Stimulated activated CD4-positive, alpha-beta T cell treated with anti-CD3 and anti-CD28 coated beads, Interleukin-15, amount 100 ng/mL, for 1 hour (primary cell): ENCODE data around the gene BAD.
"Not testable (repeated sequence)": the region's sequence is repeated elsewhere in the genome, so short reads cannot be mapped to it uniquely, and the experiment has no call there.

Source experiments
- DNase-seq, 2 donors: peaks; one replicate each; pipeline ENCODE4 v3.0.0-alpha.2; 2020; ENCODE audit warnings: low read depth in 1 of 2, low spot score in 1 of 2

Gene BAD

GRCh38 chr11:64284048-64284961 is at the start of gene BAD:
Gene BAD, minus strand, starts transcription at chr11:64284665. Its CDS starts 297 bp downstream, at chr11:64284368.
- peak; percentile 84 to 89 for DNase-seq

DNA sequence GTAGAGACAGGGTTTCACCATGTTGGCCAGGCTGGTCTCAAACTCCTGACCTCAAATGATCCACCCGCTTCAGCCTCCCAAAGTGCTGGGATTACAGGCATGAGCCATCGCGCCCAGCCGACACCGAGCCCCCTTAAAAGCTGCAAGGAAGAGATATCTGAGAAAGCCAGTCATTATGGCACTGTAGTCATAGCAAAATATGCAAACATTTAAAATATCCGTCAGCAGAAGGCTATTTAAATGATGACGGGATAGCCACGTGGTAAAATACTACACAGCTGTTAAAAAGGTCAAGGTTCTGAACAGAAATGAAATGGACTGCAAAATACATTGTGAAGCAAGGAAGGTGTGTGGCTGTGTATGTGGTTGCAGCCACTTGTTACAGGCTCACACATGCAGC is 49.1 kb upstream of the BAD start:
- no peak for DNase-seq

- peak; percentile 31 to 37 for DNase-seq
These were observed 47.3 kb upstream of the BAD start for GRCh38 chr11:64331569-64332371.

DNA sequence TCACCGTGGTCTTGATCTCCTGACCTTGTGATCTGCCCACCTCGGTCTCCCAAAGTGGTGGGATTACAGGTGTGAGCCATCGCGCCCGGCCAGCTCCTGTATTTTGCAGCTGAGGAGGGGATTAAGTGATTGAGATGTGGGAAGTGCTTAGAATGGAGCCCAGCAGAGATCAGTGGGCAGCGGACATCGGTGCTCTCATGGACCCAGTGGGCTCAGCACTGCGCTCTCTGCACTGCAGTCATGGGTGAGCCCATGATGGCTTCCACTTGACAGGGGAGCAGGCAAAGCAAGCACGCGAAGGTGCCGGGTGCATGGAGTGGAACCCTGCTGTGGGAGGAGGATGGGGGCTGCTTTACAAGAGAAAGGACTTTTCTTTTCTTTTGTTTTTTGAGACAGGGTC is 46.4 kb upstream of the BAD start:
- no peak for DNase-seq

GRCh38 chr11:64327993-64328392 is 43.5 kb upstream of the BAD start:
- DNase-seq: no peak

DNA sequence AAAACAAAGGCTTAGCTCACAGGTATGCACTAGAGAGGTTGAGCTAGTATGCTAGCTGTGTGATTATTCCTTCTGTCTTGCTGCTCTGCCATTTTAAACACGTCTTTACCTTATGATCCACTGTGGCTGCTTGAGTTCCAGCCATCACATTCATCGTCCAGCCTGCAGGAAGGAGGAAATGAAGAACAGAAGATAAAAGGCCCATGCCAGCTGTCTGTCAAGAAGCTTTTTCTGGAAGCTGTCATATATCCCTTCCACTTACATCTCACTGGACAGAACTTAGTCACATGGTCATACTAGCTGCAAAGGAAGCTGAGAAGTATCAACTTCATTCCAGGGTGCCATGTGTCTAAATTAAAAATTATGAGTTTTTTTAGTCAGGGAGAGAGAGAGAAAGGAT is 42.9 kb upstream of the BAD start:
- no peak for DNase-seq

GRCh38 chr11:64324692-64325469 is 40.4 kb upstream of the BAD start:
- no peak for DNase-seq

GRCh38 chr11:64323984-64324383 is 39.5 kb upstream of the BAD start:
- DNase-seq: not testable (repeated sequence)

DNA sequence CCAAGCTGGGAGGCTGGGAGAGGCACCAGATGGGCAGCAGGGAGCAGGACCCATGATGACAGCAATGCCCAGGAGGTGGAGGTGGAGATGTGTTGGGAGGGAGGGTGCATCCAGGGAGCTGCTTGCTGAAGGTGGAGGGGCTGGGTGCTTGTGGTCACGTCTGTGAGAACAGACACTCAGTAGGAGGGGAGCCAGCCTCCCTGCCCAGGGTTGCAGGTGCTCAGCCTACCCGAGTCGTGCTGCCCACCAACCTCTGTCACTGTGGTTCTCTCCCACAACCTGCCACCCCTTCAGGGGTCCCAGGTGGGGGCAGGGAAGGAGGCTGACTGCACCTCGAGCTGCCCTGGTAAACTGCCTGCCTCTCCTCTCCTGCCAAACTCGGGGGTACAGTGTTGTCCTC is 38.9 kb upstream of the BAD start:
- no peak for DNase-seq

- no peak for DNase-seq
These were observed 38.4 kb upstream of the BAD start for GRCh38 chr11:64322925-64323260.

- no peak for DNase-seq
These were observed 37.1 kb upstream of the BAD start for GRCh38 chr11:64321533-64321932.

DNA sequence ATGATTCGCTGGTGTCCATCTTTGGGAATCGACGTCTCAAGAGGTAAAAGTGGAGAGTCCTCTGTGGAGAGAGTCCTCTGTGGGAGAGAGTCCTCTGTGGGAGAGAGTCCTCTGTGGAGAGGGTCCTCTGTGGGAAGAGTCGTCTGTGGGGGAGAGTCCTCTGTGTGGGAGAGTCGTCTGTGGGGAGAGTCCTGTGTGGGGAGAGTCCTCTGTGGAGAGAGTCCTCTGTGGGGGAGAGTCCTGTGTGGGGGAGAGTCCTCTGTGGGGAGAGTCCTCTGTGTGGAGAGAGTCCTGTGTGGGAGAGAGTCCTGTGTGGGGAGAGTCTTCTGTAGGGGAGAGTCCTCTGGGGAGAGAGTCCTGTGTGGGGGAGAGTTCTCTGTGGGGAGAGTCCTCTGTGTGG is 36.6 kb upstream of the BAD start:
- DNase-seq: no peak

DNA sequence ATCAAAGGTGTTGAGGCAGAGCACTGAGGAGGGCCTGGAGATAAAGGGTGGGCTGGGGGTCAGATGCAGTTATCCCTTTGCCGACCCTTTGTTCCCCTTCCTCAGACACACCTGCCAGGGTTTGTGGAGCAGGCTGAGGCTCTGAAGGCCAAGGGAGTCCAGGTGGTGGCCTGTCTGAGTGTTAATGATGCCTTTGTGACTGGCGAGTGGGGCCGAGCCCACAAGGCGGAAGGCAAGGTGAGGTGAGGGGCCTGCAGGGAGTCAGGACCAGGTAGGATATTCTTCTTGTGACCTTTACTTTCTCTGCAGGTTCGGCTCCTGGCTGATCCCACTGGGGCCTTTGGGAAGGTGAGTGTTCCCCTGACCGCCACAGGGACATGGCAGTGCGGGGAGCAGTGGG is 36.1 kb upstream of the BAD start:
- no peak for DNase-seq

- no peak for DNase-seq
These were observed 34.6 kb upstream of the BAD start for GRCh38 chr11:64318766-64319761.

DNA sequence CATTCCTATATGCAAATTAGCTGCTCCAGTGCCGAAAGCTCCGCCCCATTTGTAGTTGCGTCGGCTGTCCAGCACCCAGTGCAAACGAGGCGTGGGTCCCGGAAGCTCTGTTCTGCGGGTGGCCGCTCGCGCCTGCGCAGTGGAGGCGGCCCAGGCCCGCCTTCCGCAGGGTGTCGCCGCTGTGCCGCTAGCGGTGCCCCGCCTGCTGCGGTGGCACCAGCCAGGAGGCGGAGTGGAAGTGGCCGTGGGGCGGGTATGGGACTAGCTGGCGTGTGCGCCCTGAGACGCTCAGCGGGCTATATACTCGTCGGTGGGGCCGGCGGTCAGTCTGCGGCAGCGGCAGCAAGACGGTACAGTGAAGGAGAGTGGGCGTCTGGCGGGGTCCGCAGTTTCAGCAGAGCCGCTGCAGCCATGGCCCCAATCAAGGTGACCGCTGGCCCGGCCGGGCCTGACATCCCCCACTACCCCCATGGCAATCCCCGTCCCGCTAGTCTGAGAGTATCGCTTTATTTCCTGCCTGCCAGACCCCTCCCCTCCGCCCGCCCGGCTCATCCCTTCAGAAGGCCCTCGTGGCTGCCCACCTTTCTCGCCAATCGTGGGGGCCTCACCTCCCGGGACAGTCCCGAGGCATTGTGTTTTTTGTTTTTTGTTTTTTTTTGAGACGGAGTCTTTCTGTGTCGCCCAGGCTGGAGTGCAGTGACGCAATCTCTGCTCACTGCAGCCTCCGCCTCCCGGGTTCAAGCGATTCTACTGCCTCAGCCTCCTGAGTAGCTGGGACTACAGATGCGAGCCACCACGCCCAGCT is 33.7 kb upstream of the BAD start, which contains the start of gene PRDX5:
Gene PRDX5, plus strand, starts transcription at position 161 of the 805 bp plus-strand sequence. Its CDS starts 95 bp downstream, at position 256.
- peak; percentile 87 to 89 for DNase-seq

- DNase-seq: peak; percentile 80 to 90
These were observed 33.0 kb upstream of the BAD start, which contains the start of gene TRMT112 for GRCh38 chr11:64317325-64317960. Gene TRMT112, minus strand, starts transcription at chr11:64317559. Its CDS starts 33 bp downstream, at chr11:64317526.

- no peak for DNase-seq
These were observed 32.3 kb upstream of the BAD start for GRCh38 chr11:64316672-64317324.
